GM12865 (cell line): ENCODE results near the gene MYO18B.
A peak's percentile ranks its signal among the peaks of the same experiment; 100 is the strongest.

Source experiments
- DNase-seq: peaks from one replicate; pipeline ENCODE4 v3.0.0; 2010; ENCODE audit warnings: low read depth
- H3K4me3 ChIP-seq: 2 replicates; pipeline ENCODE4 v1.5.1; 2011; ENCODE audit warnings: mild to moderate bottlenecking, low read depth, low read length, control low read depth
- CTCF ChIP-seq: IDR thresholded peaks from 2 replicates; pipeline ENCODE4 v1.5.1; 2011; ENCODE audit warnings: low read length, control low read depth, low read depth, inconsistent platforms; ENCODE audit not compliant: insufficient read depth; ENCODE audit errors: missing control alignments

Gene MYO18B

GRCh38 chr22:25828422-25828821, 86.4 kb downstream of the MYO18B start:
- DNase-seq: no peak
- TF ChIP-seq CTCF: no peak
- H3K4me3 ChIP-seq: no peak overlapping the region

- no peak overlapping the region for H3K4me3 ChIP-seq
- no peak for TF ChIP-seq CTCF
- DNase-seq: no peak
Measured at GRCh38 chr22:25829237-25829636, 87.2 kb downstream of the MYO18B start.

- no peak overlapping the region for H3K4me3 ChIP-seq
- TF ChIP-seq CTCF: no peak
- no peak for DNase-seq
Measured at GRCh38 chr22:25829808-25830777, 88.1 kb downstream of the MYO18B start.

GRCh38 chr22:25833091-25833490, 91.1 kb downstream of the MYO18B start:
- no peak overlapping the region for H3K4me3 ChIP-seq
- TF ChIP-seq CTCF: no peak
- no peak for DNase-seq

- no peak overlapping the region for H3K4me3 ChIP-seq
- no peak for TF ChIP-seq CTCF
- DNase-seq: no peak
Measured at GRCh38 chr22:25833676-25834075, 91.7 kb downstream of the MYO18B start.

- TF ChIP-seq CTCF: no peak
- H3K4me3 ChIP-seq: no peak overlapping the region
- DNase-seq: peak; percentile 53
Measured at GRCh38 chr22:25834490-25834889, 92.5 kb downstream of the MYO18B start.

GRCh38 chr22:25835348-25835747, 93.4 kb downstream of the MYO18B start:
- no peak for TF ChIP-seq CTCF
- H3K4me3 ChIP-seq: no peak overlapping the region
- DNase-seq: no peak
